ENCODE measurements around the gene ALPL.

Gene ALPL

GRCh38 chr1:21584096-21584495, 74.9 kb downstream of the ALPL start:
- DNase-seq: no peak

DNA sequence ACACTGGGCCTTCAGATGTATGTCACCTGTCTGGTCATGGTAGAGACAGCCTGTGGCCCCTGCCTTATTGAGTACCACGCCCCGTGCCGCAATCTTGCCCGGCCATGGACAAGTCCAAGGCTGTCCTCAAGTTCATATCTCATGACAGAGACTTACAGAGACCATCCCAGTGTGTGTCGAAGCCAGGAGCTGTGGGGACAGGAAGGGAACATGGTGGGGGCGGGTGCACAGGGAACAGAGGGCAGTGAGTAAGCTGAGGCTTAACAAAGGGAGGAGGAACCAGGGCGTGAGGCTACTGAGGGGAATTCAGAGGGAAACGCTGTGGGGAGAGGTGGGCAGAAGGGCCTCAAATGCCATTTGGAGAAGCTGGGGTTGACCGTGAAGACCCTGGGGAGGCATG, 75.8 kb downstream of the ALPL start:
- no peak for DNase-seq

GRCh38 chr1:21586222-21586621, 77.0 kb downstream of the ALPL start:
- no peak for DNase-seq

DNA sequence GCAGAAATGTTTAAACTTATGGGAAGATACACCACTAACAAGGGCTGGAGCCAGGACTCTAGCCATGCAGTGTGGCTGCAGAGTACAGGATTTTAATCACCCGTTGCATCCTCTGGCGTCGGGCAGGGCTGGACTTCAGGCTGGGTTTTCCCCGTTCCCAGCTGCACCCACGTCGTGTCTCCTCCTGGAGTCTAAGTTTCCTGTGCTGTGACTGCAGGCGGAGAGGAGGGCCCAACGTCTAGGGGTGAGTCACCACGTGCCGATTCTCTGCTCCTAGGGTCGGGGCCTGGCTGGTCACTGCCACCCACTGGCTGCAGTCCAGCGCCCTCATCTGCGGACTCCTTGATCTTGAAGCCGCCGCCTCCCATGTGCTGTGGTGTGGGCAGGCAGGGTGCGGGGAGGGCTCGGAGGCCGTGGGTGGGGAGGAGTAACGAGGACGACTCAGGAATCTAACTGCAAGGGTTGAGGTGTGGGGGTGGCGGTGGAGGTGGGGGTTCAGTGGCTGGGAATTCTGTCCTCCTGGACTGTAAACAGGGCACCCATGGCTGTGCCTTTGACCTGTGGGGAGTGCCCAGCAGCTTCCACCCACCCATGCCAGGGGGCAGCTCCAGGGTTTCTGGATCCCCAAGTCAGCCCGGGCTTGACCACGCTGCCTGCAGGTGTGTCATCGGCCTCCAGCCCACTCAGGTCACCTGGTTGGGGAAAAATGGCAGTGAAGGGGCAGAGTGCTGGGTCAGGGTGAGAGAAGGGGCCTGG, 77.8 kb downstream of the ALPL start:
- no peak for DNase-seq

DNA sequence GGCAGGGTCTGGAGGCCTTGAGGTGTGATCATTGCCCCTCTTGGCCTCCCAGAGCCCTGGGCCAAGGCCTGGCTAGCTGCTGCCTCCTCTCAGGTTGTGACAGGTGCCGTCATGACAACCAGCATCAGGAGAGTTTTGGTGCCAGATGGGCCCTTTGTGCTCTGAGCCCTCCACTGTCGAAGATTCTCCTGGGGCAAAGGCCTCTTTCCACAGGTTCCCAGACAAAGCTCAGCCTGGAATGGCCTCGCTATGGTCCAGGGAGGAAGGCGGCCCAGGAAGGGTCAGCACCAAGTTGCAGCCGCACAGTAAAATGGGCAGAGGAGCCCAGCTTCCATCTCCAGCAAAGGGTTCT, 78.4 kb downstream of the ALPL start:
- DNase-seq: no peak

DNA sequence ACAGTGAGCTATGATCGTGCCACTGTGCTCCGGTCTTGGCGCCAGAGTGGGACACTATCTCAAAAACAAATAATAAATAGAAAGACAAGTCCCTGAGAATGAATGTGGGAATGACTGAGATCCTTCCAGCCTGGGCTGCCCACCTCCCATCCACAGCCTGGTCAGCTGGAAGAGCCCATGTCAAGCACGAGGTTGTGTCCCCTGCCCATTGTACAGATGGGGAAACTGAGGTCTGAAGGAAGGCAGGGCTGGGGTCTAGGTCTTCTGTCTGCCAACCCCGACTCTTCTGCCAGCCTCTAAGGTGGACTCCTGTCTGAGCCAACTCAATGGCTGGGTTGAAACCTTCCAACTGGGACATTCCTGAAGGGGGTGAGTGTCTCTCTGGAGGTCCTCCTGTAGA, 80.4 kb downstream of the ALPL start:
- no peak for DNase-seq

- no peak for DNase-seq
These were observed 81.1 kb downstream of the ALPL start for GRCh38 chr1:21590126-21590880.

GRCh38 chr1:21590934-21591333, 81.7 kb downstream of the ALPL start:
- DNase-seq: no peak

DNA sequence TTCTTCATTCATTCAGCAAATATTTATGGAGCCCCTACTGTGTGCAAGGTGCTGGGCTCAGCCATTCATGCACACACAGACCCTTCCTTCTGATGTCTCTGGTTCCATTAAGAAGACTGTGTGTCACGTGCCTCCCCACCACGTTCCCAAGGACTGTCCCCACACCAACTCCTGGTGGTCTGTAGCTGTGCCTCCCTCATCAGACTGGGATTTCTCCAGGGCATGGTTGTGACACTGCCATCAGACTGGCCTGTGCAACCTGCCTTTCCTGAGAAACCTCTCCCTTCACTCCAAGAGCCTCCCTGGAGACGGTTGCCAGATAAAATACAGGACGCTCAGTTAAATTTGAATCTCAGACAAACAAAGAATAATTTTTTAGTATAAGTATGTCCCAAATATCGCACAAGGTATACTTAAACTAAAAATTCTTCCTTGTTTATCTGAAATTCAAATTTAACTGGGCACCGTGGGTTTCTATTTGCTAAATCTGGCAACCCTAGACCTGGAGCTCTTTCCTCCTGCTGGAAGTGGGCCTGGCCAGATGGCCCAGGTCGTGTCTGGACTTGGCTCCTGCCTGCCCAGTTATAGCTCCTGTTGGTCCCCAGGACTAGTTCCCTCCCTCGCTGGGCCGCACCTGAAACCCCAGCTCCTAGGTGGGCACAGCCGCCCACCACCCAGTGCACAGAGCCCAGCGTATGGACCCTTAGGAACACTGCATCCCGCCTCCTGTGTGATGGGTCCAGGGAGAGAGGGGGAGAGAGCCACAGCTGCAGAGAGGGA, 83.1 kb downstream of the ALPL start:
- DNase-seq: no peak

GRCh38 chr1:21593231-21593630, 84.0 kb downstream of the ALPL start:
- no peak for DNase-seq

DNA sequence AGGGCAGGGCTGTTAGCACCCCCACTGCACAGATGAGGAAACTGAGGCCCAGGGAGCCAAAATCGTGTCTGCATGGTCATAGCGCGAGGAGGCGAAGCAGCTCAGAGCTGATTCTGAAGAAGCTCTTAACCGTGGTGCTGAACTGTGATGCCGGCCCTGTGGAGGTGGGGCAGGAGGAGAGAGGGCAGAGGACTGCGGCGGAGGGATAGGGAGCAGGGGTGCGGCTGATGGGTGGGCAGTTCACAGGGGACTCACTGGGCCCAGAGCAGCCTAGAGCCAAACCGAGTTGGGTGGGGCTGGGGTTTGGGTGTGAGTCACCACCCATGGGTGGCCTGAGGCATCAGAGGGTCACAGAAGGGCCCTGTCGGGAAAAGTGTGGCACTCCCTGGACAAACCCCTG, 85.3 kb downstream of the ALPL start:
- DNase-seq: no peak

DNA sequence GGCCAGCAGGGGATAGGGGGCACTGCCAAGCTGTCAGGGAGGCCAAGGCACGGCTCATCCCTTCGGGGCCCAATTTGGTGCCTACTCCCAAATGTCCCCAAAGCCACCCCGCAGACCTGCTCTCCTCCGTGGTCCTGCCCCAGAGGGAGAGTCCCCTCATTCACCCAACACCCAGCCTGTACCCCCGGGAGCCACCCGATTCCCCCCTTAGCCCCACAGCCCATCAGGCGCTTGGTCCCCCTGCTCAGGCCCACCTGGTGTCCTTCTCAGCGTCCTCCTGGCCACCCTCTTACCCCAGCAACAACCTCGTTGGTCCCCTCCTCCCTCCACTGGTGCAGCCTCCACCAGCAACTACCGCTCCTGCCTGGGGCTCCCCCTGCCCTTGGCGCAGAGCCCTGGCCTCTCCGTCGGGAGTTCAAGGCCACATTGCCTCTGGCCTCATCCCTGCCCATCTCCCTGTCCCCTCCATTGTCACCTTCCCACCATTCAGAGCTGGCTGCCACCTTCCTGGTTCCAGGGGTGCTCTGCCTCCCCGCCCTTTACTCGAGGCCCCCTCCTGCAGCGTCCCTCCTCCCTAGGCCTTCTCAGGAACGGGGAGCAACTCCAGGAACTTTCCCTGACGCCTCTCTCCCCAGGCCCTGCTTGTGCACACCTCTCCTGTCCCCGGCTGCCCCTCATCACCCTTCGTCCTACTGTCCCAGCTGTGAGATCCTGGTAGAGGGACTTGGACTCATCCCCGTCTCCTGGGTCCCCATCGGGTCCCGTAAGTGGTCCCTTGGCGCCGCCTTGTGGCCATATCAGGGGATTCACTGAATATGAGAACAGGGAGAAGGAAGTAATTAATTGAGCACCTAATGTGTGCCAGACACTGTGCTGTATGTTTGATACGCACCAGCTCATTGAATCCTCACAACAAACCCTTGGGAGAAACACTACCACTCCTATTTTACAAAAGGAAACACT, 86.0 kb downstream of the ALPL start:
- DNase-seq: peak in 1 of 2 experiments; percentile 55

DNA sequence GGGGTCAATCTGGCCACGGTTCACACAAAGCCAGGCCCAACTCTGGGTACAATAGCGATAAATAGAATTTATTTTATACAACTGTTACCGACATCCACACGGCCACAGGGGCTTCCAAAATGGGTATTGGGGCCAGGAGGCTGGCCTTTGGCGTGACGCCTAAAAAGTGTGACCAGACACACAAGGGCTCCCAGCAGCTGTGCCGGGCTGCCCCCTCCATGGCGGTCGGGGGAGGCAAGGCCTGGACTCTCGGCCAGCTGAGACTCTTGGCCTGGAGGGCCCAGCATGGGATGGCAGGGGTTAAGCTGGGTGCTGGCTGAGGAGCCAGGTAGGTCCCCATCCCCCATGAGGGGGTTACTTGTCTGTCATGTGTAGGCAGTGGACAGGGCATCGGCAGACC, 87.0 kb downstream of the ALPL start:
- DNase-seq: no peak

- DNase-seq: no peak
These were observed 87.4 kb downstream of the ALPL start for GRCh38 chr1:21596628-21597027.

GRCh38 chr1:21597753-21598152, 88.5 kb downstream of the ALPL start:
- no peak for DNase-seq

DNA sequence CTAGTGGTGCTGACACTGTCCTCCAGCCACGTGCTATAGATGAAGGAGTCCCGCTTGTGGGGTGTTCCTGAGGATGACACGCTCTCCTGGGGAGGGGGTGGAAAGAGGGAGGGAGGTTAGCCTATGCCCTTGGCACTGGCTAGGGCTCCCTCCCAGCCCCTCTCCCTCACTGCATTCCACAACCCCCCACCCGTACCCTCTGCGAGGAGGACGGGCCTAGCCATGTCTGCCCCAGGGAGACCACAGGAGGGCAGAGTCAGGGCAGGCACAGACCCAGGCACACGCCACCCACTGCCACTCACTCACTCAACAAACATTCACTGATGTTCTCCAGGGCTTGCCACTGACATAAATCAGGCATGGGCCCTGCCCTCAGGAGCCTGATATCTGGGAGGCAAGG, 89.2 kb downstream of the ALPL start:
- DNase-seq: no peak

GRCh38 chr1:21598904-21599303, 89.7 kb downstream of the ALPL start:
- no peak for DNase-seq

GRCh38 chr1:21599402-21599801, 90.2 kb downstream of the ALPL start:
- no peak for DNase-seq

DNA sequence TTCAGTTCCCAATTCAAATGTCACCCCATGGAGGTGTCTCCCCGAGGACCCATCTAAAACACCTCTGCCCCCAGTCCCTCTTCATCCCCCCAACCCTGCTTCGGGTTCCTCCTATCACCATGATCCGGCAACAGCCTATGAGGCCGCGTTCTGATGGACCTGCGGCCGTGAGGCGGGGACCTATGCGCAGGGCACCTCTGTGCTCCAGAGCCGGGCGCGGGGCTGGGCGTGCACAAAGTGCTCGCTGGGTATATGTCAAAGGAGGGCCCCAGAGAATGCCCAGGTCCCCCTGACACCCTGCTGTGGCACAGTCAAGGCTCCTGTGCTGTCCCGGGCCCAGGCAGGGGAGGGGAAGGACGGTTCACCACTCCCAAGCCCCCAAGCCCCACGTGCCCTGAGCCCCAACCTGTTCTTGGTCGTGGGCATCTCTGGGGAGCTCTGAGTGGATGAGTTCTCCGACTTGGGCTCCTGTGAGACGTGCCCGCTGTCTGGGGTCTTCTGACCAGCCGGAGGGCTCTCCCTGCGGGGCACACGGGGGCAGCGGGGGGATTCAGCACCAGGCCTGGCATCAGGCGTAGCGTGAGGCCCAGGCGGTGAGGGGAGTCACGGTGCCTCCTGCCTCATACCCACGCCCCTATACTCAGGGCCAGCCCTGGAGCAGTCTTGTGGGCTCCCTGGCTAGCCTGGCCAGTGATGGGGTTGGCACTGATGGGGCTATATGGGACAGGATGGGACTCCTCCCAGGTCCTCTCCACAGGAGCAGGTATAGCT, 92.2 kb downstream of the ALPL start:
- no peak for DNase-seq

- DNase-seq: no peak
These were observed 94.2 kb downstream of the ALPL start for GRCh38 chr1:21603177-21604138.
